Measurements from ENCODE around the gene HTATIP2. TPM values are rescaled to one million over a fixed set of nuclear protein-coding genes. Genes with fewer than 3 reads are reported as not detected.

HTATIP2 gene
- total RNA-seq (10 to 100 TPM; 31.3 to 62.9 (median 45.6) TPM), polyA plus RNA-seq (100 to 1,000 TPM in 1 of 3 donors, 10 to 100 TPM in 2; 54.4 to 184 (median 60.8) TPM)
- long read RNA-seq, donor 1, transcript HTATIP2-202 (6 exons, 886 nt): minor isoform, 10 of 52 reads
- long read RNA-seq, donor 1, transcript HTATIP2-201 (6 exons, 1,477 nt): major isoform, 30 of 52 reads
- long read RNA-seq, donor 1, transcript HTATIP2-204 (5 exons, 1,748 nt): minor isoform, 6 of 52 reads
- long read RNA-seq, donor 1, partial matches to known transcripts: 0 of 52 reads
- long read RNA-seq, donor 1, other reads (novel, unspliced or antisense): 2 of 52 reads
- long read RNA-seq, donor 2, transcript HTATIP2-203 (6 exons, 967 nt): minor isoform, 5 of 90 reads
- long read RNA-seq, donor 2, transcript HTATIP2-202 (6 exons, 886 nt): minor isoform, 19 of 90 reads
- long read RNA-seq, donor 2, transcript HTATIP2-201 (6 exons, 1,477 nt): major isoform, 44 of 90 reads
- long read RNA-seq, donor 2, transcript HTATIP2-204 (5 exons, 1,748 nt): minor isoform, 14 of 90 reads
- long read RNA-seq, donor 2, partial matches to known transcripts: 0 of 90 reads
- long read RNA-seq, donor 2, other reads (novel, unspliced or antisense): 5 of 90 reads

- H3K4me1 ChIP-seq: peaks cover 26% of the 10 kb centered on the region
- ATAC-seq: peak; percentile 88 to 92 (median 90)
- intact Hi-C loops (cut with DNase I): no loop called here
These were observed at the start of gene HTATIP2 for GRCh38 chr11:20363500-20364340. Gene HTATIP2, plus strand, starts transcription at chr11:20363714. Its CDS starts 524 bp downstream, at chr11:20364238.

GRCh38 chr11:20315800-20316199 lies 47.7 kb upstream of the HTATIP2 start:
- no peak overlapping the region for H3K27ac ChIP-seq
- WGBS, 3 donors: 32 to 58% (median 45%) methylated on average over 1 of the region's 1 CpG
- intact Hi-C loops (cut with DNase I): no loop called here
- H3K36me3 ChIP-seq (ENCODE audit: insufficient read depth in 1 of 2, low read depth in 1 of 2): no peaks in the 10 kb centered on the region
- TF ChIP-seq CTCF (IDR thresholded peaks at IDR 0.05): no peak
- H3K4me3 ChIP-seq: no peak overlapping the region
- no peaks in the 10 kb centered on the region for H3K4me1 ChIP-seq
- H3K9me3 ChIP-seq: no peaks in the 10 kb centered on the region
- ATAC-seq (no peak), DNase-seq (no peak)
- H3K27me3 ChIP-seq (ENCODE audit: insufficient read depth in 3 of 3, low read length in 2 of 3): no peaks in the 10 kb centered on the region

More at GRCh38 chr11:20363500-20364340, at the start of gene HTATIP2:
- peaks cover 4 to 18% of the 10 kb centered on the region in 2 donors for H3K36me3 ChIP-seq (ENCODE audit: insufficient read depth in 1 of 2, low read depth in 1 of 2)
- no peak for TF ChIP-seq CTCF (IDR thresholded peaks at IDR 0.05)
- no peaks in the 10 kb centered on the region for H3K9me3 ChIP-seq
- peak within 1 kb of the TSS; percentile 89 for H3K4me3 ChIP-seq
- H3K27me3 ChIP-seq (ENCODE audit: insufficient read depth in 3 of 3, low read length in 2 of 3): no peaks in the 10 kb centered on the region
- WGBS, 3 donors: 2% methylated on average over 56 to 68 of the region's 68 CpGs
- H3K27ac ChIP-seq: peak within 1 kb of the TSS; percentile 89
- peak; percentile 73 to 86 for DNase-seq

- no peak for ATAC-seq
- intact Hi-C loops (cut with DNase I): no loop called here
These were observed 42.3 kb upstream of the HTATIP2 start for GRCh38 chr11:20321177-20321576.

More at GRCh38 chr11:20321177-20321576, 42.3 kb upstream of the HTATIP2 start:
- Histone ChIP-seq H3K36me3 (ENCODE audit: insufficient read depth in 1 of 2, low read depth in 1 of 2) (no peaks in the 10 kb centered on the region), H3K27ac (no peak overlapping the region), H3K9me3 (no peaks in the 10 kb centered on the region), H3K4me1 (no peaks in the 10 kb centered on the region), H3K4me3 (no peak overlapping the region), H3K27me3 (ENCODE audit: insufficient read depth in 3 of 3, low read length in 2 of 3) (no peaks in the 10 kb centered on the region)
- TF ChIP-seq CTCF (IDR thresholded peaks at IDR 0.05): no peak
- DNase-seq: no peak

Measured in psoas muscle (tissue), 8 donors.